Lung microvascular endothelial cell (primary cell): ENCODE results near the gene SCAF4. TPM values are rescaled to one million over a fixed set of nuclear protein-coding genes. Genes with fewer than 3 reads are reported as not detected.

Experiments
- DNase-seq, 2 donors: peaks; one replicate each; pipeline versions ENCODE4 v3.0.0 to v3.0.0-alpha.2; 2010; ENCODE audit warnings: low read depth in 2 of 2
- total RNA-seq: library from RNA; depleted of rRNA; stranded (reverse); fragments of >200 nt; gene quantifications from 2 replicates; pipeline ENCODE4 v1.2.1, GENCODE V29; 2014

Gene SCAF4
- total RNA-seq, 1 donor from 2014 or later = 4.0 TPM

DNA sequence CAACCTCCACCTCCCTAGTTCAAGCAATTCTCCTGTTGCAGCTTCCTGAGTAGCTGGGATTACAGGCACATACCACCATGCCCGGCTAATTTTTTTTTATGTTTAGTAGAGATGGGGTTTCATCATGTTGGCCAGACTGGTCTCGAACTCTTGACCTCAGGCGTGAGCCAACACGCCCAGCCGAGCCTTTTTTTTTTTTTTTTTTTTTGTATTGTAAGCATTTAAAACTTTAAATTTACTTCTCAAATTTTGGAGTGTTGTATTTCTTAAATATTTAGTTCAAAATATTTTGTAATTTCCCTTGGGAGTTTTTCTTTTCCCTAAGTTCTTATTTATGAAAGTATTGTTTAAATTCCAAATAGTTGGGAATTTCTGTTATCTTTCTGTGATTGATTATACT, 9.2 kb upstream of the SCAF4 start:
- no peak for DNase-seq

DNA sequence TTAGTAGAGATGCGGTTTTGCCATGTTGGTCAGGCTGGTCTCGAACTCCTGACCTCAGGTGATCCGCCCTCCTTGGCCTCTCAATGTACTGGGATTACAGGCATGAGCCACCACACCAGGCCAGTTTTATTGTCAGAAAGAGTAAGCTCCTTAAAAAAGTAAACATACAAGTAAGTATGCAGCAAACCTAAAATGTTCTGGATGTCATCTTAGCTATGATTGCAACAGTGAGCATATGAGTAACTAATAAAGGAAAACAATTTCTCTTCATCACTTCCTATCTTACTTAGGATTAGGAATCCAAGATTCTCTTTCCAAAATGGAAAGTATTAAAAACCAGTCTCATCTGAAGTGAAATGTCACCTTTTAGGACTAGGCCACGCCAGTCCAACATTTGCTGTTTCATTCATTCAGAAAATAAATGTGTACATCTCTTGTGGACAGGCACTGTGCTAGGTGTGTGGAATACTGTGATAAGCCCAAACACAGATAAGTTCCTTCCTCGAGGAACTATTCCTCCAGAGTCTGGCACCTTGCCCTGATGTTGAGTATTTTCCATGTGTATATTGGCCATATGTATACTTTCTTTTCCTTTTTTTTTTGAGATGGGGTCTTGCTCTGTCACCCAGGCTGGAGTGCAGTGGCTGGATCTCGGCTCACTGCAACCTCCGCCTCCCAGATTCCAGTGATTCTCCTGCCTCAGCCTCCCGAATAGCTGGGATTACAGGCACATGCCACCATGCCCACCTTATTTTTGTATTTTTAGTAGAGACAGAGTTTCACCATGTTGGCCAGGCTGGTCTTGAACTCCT, 5.9 kb upstream of the SCAF4 start:
- peak in 1 of 2 donors; percentile 7 for DNase-seq

DNA sequence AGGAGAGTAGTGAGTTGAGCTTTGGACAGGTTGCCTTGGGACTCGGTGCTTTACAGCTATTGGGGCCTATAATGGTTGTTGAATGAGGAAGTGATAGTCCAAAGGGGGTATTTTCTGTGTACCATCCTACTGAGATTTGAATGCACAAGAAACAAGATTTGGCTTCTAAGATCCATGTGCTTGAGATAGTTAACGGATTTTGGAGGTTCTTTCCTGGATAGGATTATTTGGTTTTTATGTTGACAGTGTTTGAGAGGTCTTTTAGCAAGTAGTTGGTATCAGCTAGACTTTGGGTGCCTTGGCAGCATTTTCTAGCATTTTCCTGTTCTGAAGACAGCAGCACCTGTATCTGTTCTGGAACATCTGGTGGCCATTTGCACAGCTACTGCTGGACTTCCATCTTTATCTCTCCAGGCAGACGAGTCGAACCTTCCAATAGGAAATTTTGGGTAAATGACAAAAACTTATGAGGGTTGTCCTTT, 3.6 kb upstream of the SCAF4 start:
- no peak for DNase-seq

DNA sequence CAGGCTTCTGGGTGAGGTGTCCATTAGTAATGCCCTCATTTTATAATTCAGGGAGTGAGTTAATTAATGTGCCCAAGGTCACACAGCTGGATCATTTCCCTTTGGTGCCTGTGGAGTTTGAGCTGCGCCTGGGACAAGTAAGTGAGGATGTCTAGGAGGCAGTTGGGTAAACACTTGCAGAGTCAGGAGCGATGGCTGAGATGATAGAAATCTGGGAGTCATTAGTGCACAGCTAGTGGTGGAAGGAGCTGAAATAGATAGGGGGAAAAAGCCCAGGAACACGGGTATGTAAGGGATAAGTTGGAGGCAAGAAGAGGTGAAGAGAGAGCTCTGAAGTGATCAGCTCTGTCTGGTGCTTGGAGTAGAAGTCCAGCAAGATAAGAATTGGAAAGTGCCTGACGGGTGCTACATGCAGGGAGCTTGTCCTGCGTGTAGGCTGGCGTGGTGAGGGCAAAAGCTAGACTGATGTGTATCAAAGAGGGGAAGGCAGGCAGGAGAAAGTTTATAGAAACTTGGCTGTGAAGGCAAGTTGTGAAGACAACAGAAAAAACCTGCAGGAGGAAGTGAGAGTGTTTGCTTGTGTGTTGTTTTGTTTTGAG, 1.7 kb upstream of the SCAF4 start:
- DNase-seq = no peak

DNA sequence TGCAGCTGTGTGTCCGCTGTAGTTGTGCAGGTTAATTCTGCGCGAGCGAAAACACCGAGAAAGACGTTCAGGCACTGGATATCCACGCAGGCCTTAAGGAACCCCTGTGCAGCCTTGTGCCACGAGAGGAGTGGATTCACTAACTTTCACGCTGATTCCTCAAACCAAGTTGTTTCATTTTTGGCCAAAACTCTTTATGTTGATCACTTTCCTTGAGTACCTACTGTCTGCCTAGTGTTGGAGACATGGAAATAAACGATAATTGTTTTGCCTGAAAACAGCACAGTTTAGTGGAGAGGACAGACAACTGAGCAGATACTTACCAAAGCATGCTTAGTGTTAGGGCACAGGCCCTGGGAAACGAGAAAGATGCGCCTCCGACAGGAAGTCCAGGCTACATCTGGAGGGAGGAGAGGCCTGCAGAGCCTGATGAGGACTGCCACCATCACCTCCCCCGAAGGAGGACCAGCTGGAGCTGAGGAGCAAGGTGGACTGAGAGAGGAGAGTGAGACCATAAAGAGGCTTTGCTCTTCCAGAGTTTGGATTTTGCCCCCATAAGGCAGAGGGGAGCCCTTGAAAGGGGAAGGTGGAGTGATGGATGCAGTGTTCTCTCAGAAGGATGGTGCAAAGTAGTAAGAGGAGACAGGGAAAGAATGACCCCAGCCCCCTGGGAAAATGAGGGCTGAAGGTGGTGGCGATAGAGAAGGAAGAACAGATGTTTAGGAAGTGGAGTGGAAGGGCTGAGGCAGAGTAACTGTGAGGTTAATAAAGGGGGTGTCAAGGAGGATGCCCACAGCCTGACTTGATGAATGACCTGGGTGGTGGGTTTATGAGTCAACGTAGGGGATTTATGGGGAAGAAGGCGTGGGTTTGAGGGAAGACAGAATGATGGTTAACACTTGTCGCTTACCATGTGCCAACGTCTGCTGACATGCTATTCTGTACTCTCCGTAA, 956 bp upstream of the SCAF4 start:
- peak in 1 of 2 donors; percentile 7 for DNase-seq

DNA sequence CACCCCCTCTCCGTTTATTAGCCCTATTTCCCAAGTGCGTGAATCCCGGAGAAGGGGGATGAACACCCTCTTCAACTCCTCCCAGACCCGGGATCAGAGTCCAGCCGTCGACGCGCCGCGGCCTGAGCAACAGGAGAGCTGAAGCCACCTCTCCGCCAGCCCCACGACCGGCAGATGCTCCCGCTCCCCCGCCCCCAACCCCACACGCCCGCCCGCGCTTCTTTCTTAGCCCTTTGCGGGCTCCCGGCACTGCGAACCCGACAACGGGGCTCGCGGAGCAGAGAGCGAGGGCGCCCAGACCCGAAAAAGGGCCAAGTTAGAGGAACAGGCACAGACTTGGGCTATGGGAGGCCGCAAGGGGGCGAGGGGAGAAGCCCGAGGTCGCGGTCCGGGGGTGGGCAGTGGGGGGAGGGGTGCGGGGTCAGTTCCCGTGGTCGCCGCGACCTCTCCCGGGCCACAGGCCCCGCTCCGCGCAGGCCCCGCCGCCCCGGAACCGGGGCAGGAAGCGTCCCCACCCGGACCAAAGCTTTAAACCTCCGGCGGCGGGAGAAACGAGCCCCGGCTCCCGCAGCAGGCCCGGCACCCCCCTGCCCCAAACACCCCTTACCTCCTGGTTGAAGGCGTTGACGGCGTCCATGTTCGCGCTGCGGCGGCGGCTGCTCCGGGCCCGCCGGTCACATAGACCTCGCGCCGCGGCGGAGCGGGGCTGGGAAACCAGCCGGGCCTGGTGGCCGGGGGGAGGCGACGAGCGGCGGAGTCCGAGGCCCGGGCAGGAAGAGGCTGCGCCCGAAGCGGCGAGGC, 662 bp downstream of the SCAF4 start:
- DNase-seq = peak; percentile 47 to 48

DNA sequence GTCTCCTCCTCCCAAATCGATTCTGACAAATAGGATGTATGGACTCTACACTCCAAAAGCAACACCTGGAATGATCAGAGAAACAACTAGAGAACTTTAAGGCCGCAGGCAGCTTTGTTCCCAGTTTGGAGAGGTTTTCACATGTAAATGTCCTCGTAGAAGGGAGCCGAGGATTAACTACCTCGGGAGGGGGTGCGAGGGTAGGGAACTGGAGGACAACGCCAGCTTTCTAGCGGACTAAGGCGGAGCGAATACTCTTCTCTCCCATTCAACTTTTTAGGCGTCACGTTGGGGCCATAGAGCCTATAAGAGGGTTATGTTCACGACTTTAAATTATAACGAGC, 1.2 kb downstream of the SCAF4 start:
- no peak for DNase-seq

DNA sequence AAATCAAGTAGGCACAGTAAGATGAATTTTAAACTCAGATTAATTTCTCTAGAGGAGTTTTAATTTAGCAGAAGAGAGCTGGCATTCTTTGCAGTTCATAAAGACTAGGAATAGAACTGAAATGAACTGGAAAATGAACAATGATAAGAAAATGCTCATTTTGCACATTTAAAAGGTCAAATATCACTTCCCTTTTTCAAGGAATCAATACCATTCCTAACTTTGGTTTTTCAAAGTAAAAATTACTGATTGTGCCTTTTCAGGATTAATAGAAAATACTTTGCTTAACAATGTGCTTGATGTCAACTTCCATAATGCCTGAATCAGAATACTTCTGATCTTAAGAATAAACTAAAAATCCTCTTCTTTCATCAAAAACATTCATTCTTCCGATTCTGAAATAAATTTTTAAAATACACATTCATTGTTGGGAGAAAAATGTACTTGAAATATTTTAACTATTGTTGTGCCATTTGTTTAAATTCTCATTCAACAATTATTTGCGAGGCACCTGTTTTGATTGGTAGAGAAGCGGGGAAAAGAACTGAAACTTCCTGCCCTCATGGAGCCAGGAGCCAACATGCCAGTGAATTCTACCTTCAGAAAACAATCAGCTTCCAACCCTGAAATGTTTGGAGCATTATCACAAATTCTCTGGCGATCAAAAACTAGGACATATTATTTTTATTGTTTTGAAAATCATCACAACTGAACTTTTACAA, 2.1 kb downstream of the SCAF4 start:
- DNase-seq = peak in 1 of 2 donors; percentile 20

DNA sequence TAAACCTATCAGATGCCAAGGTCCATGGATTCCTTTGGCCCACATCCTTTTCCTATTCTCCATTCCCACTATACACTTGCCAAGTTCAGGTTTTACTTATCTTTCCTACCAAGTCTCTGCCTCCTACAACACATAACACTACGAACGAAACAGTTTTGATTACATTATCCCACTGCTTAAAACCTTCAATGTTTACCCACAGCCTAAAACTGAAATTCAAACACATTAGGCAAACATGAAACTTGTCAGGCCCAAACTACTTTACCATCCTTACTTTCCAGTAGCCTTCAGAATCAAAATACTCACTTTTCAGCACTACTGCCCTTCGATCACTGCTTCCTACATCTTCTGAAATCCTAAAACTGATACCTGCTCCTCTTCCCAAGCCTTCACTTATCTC, 3.0 kb downstream of the SCAF4 start:
- DNase-seq = no peak

DNA sequence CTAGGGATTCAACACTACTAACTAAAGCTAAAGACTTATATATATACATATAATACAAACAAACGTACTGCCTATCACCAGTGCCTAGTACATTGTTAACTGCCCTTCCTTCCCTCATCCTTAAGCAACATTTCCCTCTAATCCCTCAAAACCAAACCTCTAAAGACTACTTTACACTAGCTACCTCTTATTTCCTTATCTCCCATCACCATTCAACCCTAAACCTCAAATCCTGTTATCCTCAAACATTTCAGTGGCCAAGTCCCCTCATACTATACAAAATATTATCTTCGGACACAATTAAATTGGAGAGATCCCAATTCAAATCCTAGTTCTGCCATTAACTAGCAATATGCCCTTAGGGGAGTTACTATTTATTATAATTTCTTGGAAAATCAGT, 3.7 kb downstream of the SCAF4 start:
- no peak for DNase-seq

DNA sequence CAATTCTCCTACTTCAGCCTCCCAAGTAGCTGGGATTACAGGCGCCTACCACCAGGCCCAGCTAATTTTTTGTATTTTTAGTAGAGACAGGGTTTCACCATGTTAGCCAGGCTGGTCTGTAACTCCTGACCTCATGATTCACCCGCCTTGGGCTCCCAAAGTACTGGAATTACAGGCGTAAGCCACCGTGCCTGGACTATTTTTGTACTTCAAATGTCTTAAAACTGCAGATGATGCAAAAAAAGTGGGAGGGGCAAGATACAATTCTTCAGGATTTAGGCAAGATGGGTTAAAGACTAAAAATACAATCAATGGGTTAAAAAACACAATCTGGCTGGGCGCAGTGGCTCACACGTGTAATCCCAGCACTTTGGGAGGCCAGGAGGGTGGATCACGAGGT, 4.7 kb downstream of the SCAF4 start:
- no peak for DNase-seq

DNA sequence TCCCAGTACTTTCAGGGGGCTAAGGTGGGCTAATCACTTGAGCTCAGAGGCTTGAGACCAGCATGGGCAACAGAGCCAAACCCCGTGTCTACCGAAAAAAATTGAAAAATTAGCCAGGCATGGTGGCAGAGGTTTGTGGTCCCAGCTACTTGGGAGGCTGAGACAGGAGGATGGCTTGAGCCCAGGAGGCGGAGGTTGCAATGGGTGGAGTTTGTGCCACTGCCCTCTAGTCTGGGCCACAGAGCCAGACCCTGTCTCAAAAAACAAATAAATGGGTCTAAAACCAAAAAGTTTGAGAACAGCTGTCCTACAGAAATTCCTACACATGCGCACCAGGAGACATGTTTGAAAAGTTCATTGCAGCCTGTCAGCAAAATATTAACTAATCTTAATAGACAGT, 5.5 kb downstream of the SCAF4 start:
- no peak for DNase-seq

DNA sequence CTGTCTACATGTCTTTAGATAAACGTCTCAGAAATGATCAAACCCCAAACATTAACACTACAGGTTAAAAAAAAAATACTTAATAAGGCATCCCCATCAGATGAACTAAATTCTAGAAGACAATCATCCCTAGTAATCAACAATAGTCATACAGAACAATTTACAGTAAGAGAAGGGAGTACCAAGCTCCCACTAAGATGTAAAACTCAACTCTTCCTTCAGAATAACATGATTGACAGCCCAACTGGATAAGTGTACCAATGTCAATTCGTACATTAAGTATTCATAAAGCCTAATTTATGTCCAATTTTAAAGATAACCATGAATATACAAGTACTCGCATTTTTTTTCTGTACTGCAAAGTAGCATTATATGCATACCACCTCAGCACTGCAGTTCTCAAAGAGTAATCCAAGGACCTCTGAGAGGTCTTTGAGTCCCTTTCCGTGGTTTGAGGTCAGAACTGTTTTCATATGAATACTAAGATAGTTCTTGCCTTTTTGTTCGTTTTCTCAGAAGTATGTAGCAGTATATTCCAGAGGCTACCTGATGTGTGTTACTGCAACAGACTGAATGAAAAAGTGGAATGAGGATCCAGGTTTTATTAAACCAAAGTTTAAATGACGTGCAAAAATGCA, 6.6 kb downstream of the SCAF4 start:
- DNase-seq = no peak

DNA sequence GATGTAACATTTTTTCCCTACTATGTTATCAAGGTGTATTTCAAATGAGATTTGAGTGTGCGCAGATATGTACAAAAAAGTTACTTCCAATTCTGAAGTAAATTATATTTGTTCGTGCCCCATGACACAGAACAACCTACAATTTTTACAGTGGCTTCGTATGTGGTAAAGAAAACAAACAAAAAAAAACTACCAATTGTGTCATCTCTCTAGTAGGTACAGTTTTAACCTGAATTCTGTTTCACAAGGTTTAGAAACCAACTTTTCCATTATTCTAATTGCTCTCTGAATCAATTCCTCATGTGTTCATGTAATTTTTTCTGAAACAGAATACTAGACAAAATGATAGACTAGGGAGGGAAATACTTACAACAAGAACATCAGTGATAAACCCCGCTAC, 7.4 kb downstream of the SCAF4 start:
- DNase-seq = no peak

DNA sequence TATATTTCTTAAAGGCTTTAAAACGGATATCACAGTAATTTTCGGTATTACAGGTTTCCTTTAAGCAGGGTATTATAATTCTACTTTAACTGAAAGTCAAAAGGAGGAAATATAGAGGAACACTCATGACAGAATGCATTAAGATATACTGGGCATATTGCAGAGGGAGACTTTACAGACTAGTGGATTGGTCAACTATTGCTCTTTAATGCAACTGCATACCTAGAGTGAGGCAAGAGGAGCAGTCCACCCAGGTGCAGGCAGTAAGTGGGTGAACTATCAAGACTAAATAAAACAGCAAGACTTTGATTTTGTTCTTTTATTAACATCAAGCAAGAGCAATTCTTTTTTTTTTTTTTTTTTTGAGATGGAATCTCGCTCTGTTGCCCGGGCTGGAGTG, 10.5 kb downstream of the SCAF4 start:
- no peak for DNase-seq

DNA sequence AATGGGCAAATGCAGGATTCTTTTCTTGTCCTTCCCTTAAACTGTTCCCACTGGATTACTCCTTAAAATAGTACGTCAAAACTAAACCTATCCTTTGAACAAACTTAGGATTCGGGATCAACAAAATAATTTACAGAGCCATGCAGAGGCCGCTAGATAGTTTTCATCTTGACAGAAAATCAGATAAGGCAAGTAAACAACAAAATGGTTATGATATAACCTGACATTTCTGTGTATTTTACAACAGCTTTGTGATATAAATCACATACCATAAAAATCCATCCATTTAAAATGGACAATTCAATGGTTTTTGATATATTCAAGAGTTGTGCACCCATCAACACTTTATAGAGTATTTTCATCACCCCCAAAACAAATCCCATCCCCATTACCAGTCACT, 11.2 kb downstream of the SCAF4 start:
- DNase-seq = no peak

DNA sequence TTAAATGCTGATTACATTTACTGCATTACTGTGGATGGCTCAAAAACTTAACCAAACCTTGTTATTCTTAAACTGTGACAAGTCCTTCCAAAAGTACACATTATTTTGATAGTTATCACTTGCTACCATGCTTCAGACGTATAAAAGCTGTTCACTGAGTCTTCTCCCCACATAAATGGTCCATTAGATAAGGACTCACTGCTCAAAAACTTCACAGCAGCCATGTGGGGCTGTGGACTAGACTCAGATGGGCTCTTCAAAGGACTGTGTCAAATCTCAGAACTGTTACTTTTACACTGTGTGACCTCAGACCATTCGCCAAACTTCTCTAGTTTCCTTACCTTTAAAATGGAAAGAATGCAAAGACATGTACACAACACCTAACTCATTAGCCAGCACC, 11.6 kb downstream of the SCAF4 start:
- DNase-seq = no peak

DNA sequence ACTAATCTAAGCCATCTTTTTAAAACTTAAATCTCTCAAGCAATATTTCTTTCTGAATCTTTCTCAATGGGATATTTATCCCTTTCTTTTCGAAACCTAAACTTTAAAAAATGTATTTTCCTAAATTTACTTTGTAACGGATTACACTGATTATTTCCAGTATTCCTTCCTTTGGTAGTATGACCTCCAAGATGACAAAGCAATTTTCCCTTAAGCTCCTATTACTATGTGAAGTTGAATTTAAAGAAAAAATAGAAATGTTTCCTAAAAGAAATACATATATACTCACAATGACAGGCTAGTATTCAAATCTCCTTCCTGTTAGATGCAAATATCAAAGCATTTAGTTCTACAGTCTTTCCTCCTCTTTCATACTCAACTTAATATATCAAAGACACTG, 15.8 kb downstream of the SCAF4 start:
- DNase-seq = no peak

DNA sequence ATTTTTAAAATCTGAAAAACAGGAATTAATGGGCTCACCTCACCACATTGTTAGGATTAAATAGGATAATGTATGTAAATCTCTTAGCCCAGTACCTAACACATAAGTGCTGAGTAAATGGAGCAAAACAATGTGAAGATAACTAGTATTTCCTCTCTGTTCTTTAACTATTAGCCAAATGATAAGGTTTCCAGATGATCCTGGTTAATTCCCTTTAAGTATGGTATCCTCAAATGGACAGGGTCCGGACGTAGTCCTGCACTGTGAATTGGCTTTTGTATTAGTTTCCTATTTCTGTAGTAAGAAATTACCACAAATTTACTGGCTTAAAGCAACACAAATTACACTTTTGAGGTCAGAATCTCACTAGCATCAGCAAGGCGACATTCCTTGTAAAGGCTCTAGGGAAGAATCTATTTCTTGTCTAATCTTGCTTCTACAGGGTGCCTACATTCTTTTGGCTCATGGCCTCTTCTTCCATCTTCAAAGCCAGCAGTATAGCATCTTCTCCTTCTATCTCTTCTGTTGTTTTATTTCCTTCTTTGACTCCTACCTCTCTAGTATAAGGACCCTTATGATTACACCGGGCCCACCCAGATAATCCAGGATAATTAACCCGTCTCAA, 17.1 kb downstream of the SCAF4 start:
- no peak for DNase-seq
